Caki2 (cell line): Measurements from ENCODE around the gene PLCB1. TPM values are rescaled to one million over a fixed set of nuclear protein-coding genes. Genes with fewer than 3 reads are reported as not detected.

Experiments used
- DNase-seq: peaks from one replicate; pipeline ENCODE4 v3.0.0-alpha.2; 2015; ENCODE audit warnings: low read depth
- in situ Hi-C: cut with HindIII; loops from 2 replicates; pipeline ENCODE4 v1.10.0; 2016; ENCODE audit warnings: low sequenced_read_pairs, low pct_unique_long_range_greater_than_20kb, mixed read lengths
- total RNA-seq: library from RNA; depleted of rRNA; stranded (reverse); fragments of >200 nt; shearing (Covaris generic); gene quantifications from 2 replicates; pipeline ENCODE4 v1.2.3, GENCODE V29; 2014; ENCODE audit warnings: low replicate concordance

The PLCB1 gene
- total RNA-seq, 1 experiment from 2014 or later: 2.4 TPM

GRCh38 chr20:8470156-8470555, 338.1 kb downstream of the PLCB1 start:
- no peak for DNase-seq
- in situ Hi-C loops: no loop called here

GRCh38 chr20:8471465-8471864, 339.4 kb downstream of the PLCB1 start:
- no peak for DNase-seq
- in situ Hi-C loops: no loop called here

- no peak for DNase-seq
- in situ Hi-C loops: no loop called here
These were observed 341.4 kb downstream of the PLCB1 start for GRCh38 chr20:8473459-8473858.

- no peak for DNase-seq
- in situ Hi-C loops: no loop called here
These were observed 342.1 kb downstream of the PLCB1 start for GRCh38 chr20:8474027-8474668.

GRCh38 chr20:8476021-8476420, 344.0 kb downstream of the PLCB1 start:
- in situ Hi-C loops: no loop called here
- no peak for DNase-seq

GRCh38 chr20:8480597-8480996, 348.5 kb downstream of the PLCB1 start:
- in situ Hi-C loops: no loop called here

GRCh38 chr20:8487696-8488095, 355.6 kb downstream of the PLCB1 start:
- DNase-seq: no peak
- in situ Hi-C loops: no loop called here

More at GRCh38 chr20:8480597-8480996, 348.5 kb downstream of the PLCB1 start:
- no peak for DNase-seq

GRCh38 chr20:8489094-8489883, 357.2 kb downstream of the PLCB1 start:
- in situ Hi-C loops: no loop called here
- no peak for DNase-seq

- in situ Hi-C loops: no loop called here
These were observed 358.2 kb downstream of the PLCB1 start for GRCh38 chr20:8490076-8490830.

GRCh38 chr20:8492173-8492572, 360.1 kb downstream of the PLCB1 start:
- in situ Hi-C loops: no loop called here
- no peak for DNase-seq

More at GRCh38 chr20:8490076-8490830, 358.2 kb downstream of the PLCB1 start:
- DNase-seq: no peak

GRCh38 chr20:8498571-8498970, 366.5 kb downstream of the PLCB1 start:
- in situ Hi-C loops: no loop called here
- DNase-seq: no peak

GRCh38 chr20:8504030-8504429, 372.0 kb downstream of the PLCB1 start:
- DNase-seq: no peak
- in situ Hi-C loops: no loop called here

GRCh38 chr20:8505476-8506200, 373.6 kb downstream of the PLCB1 start:
- in situ Hi-C loops: no loop called here
- DNase-seq: no peak

GRCh38 chr20:8507231-8507630, 375.2 kb downstream of the PLCB1 start:
- no peak for DNase-seq

GRCh38 chr20:8509809-8510208, 377.7 kb downstream of the PLCB1 start:
- DNase-seq: no peak
- in situ Hi-C loops: no loop called here

More at GRCh38 chr20:8507231-8507630, 375.2 kb downstream of the PLCB1 start:
- in situ Hi-C loops: no loop called here

- no peak for DNase-seq
- in situ Hi-C loops: no loop called here
These were observed 378.7 kb downstream of the PLCB1 start for GRCh38 chr20:8510808-8511207.

- in situ Hi-C loops: no loop called here
- DNase-seq: no peak
These were observed 379.9 kb downstream of the PLCB1 start for GRCh38 chr20:8512003-8512402.

GRCh38 chr20:8515810-8516435, 383.9 kb downstream of the PLCB1 start:
- peak; percentile 36 for DNase-seq

More at GRCh38 chr20:8515810-8516435, 383.9 kb downstream of the PLCB1 start:
- in situ Hi-C loops: no loop called here
